CD4-positive, CD25-positive, alpha-beta regulatory T cell (primary cell): ENCODE data around the gene MAFF. TPM values are rescaled to one million over a fixed set of nuclear protein-coding genes. Genes with fewer than 3 reads are reported as not detected.
A peak's percentile ranks its signal among the peaks of the same experiment; 100 is the strongest.

ENCODE experiments used
- ATAC-seq, 2 donors: fragments of 150-1000 bp; cut with Tn5 transposase; one replicate each; pipeline ENCODE4 v1.10.0; 2021; ENCODE audit warnings: low read depth in 2 of 2, moderate number of reproducible peaks in 2 of 2, moderate library complexity in 1 of 2
- DNase-seq, 3 donors: peaks; one replicate each; pipeline versions ENCODE4 v3.0.0 to v3.0.0-alpha.2; 2012 to 2022; ENCODE audit warnings: mixed read lengths in 1 of 3
- H3K27ac ChIP-seq: one replicate; pipeline ENCODE4 v1.7.0; 2013; ENCODE audit warnings: mild to moderate bottlenecking, low read length; ENCODE audit not compliant: insufficient read depth, poor library complexity, severe bottlenecking
- H3K27me3 ChIP-seq: one replicate; pipeline ENCODE4 v1.7.0; 2013; ENCODE audit warnings: low read length; ENCODE audit not compliant: control insufficient read depth, insufficient read depth
- H3K36me3 ChIP-seq: one replicate; pipeline ENCODE4 v1.7.0; 2013; ENCODE audit warnings: mild to moderate bottlenecking, low read length, moderate library complexity; ENCODE audit not compliant: control insufficient read depth, insufficient read depth
- H3K4me1 ChIP-seq: 2 replicates; pipeline ENCODE4 v1.7.0; 2013; ENCODE audit warnings: mild to moderate bottlenecking, low read length; ENCODE audit not compliant: insufficient read depth, control insufficient read depth, poor library complexity, severe bottlenecking
- H3K4me3 ChIP-seq: one replicate; pipeline ENCODE4 v1.7.0; 2013; ENCODE audit warnings: low read depth, mild to moderate bottlenecking, low read length, moderate library complexity
- H3K9me3 ChIP-seq, 2 experiments: 1 replicate in 1 of 2; 2 replicates in 1 of 2; pipeline ENCODE4 v1.7.0; 2013; ENCODE audit warnings: low read length in 2 of 2, mild to moderate bottlenecking in 1 of 2, moderate library complexity in 1 of 2; ENCODE audit not compliant: control insufficient read depth in 2 of 2
- H3K27ac Mint-ChIP-seq, 3 donors: one replicate each; pipeline ENCODE4 v1.8.0; 2020 to 2022; ENCODE audit warnings: mild to moderate bottlenecking in 3 of 3, mixed read lengths in 3 of 3, moderate library complexity in 2 of 3
- H3K27me3 Mint-ChIP-seq: one replicate; pipeline ENCODE4 v1.8.0; 2022; ENCODE audit warnings: mild to moderate bottlenecking, mixed read lengths
- H3K36me3 Mint-ChIP-seq: one replicate; pipeline ENCODE4 v1.8.0; 2020; ENCODE audit warnings: mixed read lengths
- H3K4me1 Mint-ChIP-seq, 4 donors: one replicate each; pipeline ENCODE4 v1.8.0; 2020 to 2022; ENCODE audit warnings: mixed read lengths in 4 of 4, mild to moderate bottlenecking in 1 of 4
- H3K4me3 Mint-ChIP-seq, 4 donors: one replicate each; pipeline ENCODE4 v1.8.0; 2020 to 2022; ENCODE audit warnings: mild to moderate bottlenecking in 4 of 4, mixed read lengths in 4 of 4, moderate library complexity in 3 of 4
- H3K9me3 Mint-ChIP-seq, 7 donors: one replicate each; pipeline ENCODE4 v1.8.0; 2020 to 2022; ENCODE audit warnings: mixed read lengths in 7 of 7, mild to moderate bottlenecking in 3 of 7, moderate library complexity in 2 of 7
- polyA plus RNA-seq, 4 donors: library from polyadenylated mRNA; unstranded; fragments of 300-500 nt; fragmentation: Illumina TruSeq; gene quantifications; one replicate each; pipeline ENCODE4 v1.2.3, GENCODE V29; 2021
- total RNA-seq: library from RNA; stranded (reverse); gene quantifications from one replicate; pipeline ENCODE4 v1.2.3, GENCODE V29; 2022

Gene MAFF
- total and polyA plus RNA-seq, 5 donors from 2014 or later: 1.4 to 39.4 (median 2.1) TPM

- Mint-ChIP-seq H3K36me3 (no peaks in the 10 kb centered on the region), H3K27me3 (no peaks in the 10 kb centered on the region), H3K9me3 (peaks cover 0 to 2% (median 0%) of the 10 kb centered on the region in 7 donors), H3K27ac (peak overlapping the region; percentile 98), H3K4me3 (peak overlapping the region; percentile 88 to 99 (median 96)), H3K4me1 (peaks cover 19 to 55% (median 35%) of the 10 kb centered on the region in 4 donors)
- Histone ChIP-seq H3K27ac (peak overlapping the region; percentile 88), H3K27me3 (no peaks in the 10 kb centered on the region), H3K4me3 (peak overlapping the region; percentile 82), H3K36me3 (no peaks in the 10 kb centered on the region), H3K9me3 (no peaks in the 10 kb centered on the region), H3K4me1 (peaks cover 29% of the 10 kb centered on the region)
- DNase-seq (peak; percentile 21 to 79 (median 56)), ATAC-seq (peak; percentile 19 to 20)
These were observed 20.8 kb upstream of the MAFF start for GRCh38 chr22:38180841-38181452.

- peaks cover 6% of the 10 kb centered on the region for H3K27me3 Mint-ChIP-seq
- ATAC-seq: peak; percentile 93 to 94
These were observed 20.2 kb upstream of the MAFF start, which contains the start of gene PLA2G6 for GRCh38 chr22:38181453-38182200. PLA2G6 (minus strand) TSS chr22:38181830; CDS start chr22:38169426, 12,404 bp downstream.

GRCh38 chr22:38184788-38185187 lies 17.0 kb upstream of the MAFF start:
- H3K4me1 ChIP-seq: peaks cover 16% of the 10 kb centered on the region
- no peak overlapping the region for H3K27ac Mint-ChIP-seq

More at GRCh38 chr22:38181453-38182200, 20.2 kb upstream of the MAFF start, which contains the start of gene PLA2G6:
- peaks cover 0 to 2% (median 0%) of the 10 kb centered on the region in 7 donors for H3K9me3 Mint-ChIP-seq
- peaks cover 23% of the 10 kb centered on the region for H3K4me1 ChIP-seq
- H3K36me3 ChIP-seq: no peaks in the 10 kb centered on the region
- no peaks in the 10 kb centered on the region for H3K36me3 Mint-ChIP-seq
- H3K27ac ChIP-seq: peak within 1 kb of the TSS; percentile 88
- DNase-seq: peak; percentile 93 to 98 (median 93)
- H3K27me3 ChIP-seq: no peaks in the 10 kb centered on the region
- H3K4me3 Mint-ChIP-seq: peak within 1 kb of the TSS; percentile 88 to 99 (median 96)
- peak within 1 kb of the TSS; percentile 82 for H3K4me3 ChIP-seq
- H3K9me3 ChIP-seq: no peaks in the 10 kb centered on the region
- H3K4me1 Mint-ChIP-seq: peaks cover 19 to 49% (median 31%) of the 10 kb centered on the region in 4 donors
- H3K27ac Mint-ChIP-seq: peak within 1 kb of the TSS; percentile 98

GRCh38 chr22:38186429-38186828 lies 15.4 kb upstream of the MAFF start:
- Histone ChIP-seq H3K27me3 (no peaks in the 10 kb centered on the region), H3K4me1 (no peaks in the 10 kb centered on the region), H3K9me3 (no peaks in the 10 kb centered on the region), H3K36me3 (no peaks in the 10 kb centered on the region), H3K27ac (no peak overlapping the region), H3K4me3 (no peak overlapping the region)
- ATAC-seq (no peak), DNase-seq (no peak)
- H3K4me3 Mint-ChIP-seq: peak overlapping the region in 1 of 4 donors; percentile 26
- peaks cover 19% of the 10 kb centered on the region for H3K27me3 Mint-ChIP-seq
- H3K4me1 Mint-ChIP-seq: peaks cover 2 to 13% (median 6%) of the 10 kb centered on the region in 4 donors
- H3K36me3 Mint-ChIP-seq: no peaks in the 10 kb centered on the region
- H3K27ac Mint-ChIP-seq: no peak overlapping the region
- no peaks in the 10 kb centered on the region for H3K9me3 Mint-ChIP-seq

More at GRCh38 chr22:38184788-38185187, 17.0 kb upstream of the MAFF start:
- H3K4me3 ChIP-seq: no peak overlapping the region
- no peaks in the 10 kb centered on the region for H3K27me3 ChIP-seq
- Mint-ChIP-seq H3K36me3 (no peaks in the 10 kb centered on the region), H3K27me3 (peaks cover 19% of the 10 kb centered on the region), H3K9me3 (no peaks in the 10 kb centered on the region), H3K4me3 (peak overlapping the region in 1 of 4 donors; percentile 37), H3K4me1 (peaks cover 13 to 28% (median 22%) of the 10 kb centered on the region in 4 donors)
- DNase-seq (no peak), ATAC-seq (no peak)
- no peak overlapping the region for H3K27ac ChIP-seq
- no peaks in the 10 kb centered on the region for H3K9me3 ChIP-seq
- no peaks in the 10 kb centered on the region for H3K36me3 ChIP-seq

- H3K27me3 ChIP-seq: no peaks in the 10 kb centered on the region
- H3K9me3 Mint-ChIP-seq: no peaks in the 10 kb centered on the region
- no peaks in the 10 kb centered on the region for H3K36me3 Mint-ChIP-seq
- no peak overlapping the region for H3K4me3 ChIP-seq
- no peaks in the 10 kb centered on the region for H3K9me3 ChIP-seq
- ATAC-seq (no peak), DNase-seq (no peak)
- no peaks in the 10 kb centered on the region for H3K4me1 ChIP-seq
- H3K27ac Mint-ChIP-seq: peak overlapping the region in 1 of 3 donors; percentile 67
- H3K4me1 Mint-ChIP-seq: peaks cover 0 to 6% (median under 1%) of the 10 kb centered on the region in 4 donors
- peak overlapping the region in 2 of 4 donors; percentile 32 to 73 for H3K4me3 Mint-ChIP-seq
- no peak overlapping the region for H3K27ac ChIP-seq
- H3K27me3 Mint-ChIP-seq: peaks cover 19% of the 10 kb centered on the region
- H3K36me3 ChIP-seq: no peaks in the 10 kb centered on the region
These were observed 14.2 kb upstream of the MAFF start for GRCh38 chr22:38187413-38188212.

- no peak overlapping the region for H3K4me3 Mint-ChIP-seq
These were observed 12.7 kb upstream of the MAFF start for GRCh38 chr22:38189104-38189503.

GRCh38 chr22:38190581-38190980 lies 11.2 kb upstream of the MAFF start:
- DNase-seq: no peak
- no peaks in the 10 kb centered on the region for H3K36me3 Mint-ChIP-seq
- ATAC-seq: no peak
- no peaks in the 10 kb centered on the region for H3K36me3 ChIP-seq
- peaks cover 27% of the 10 kb centered on the region for H3K27me3 Mint-ChIP-seq
- no peak overlapping the region for H3K4me3 ChIP-seq
- H3K4me1 Mint-ChIP-seq: peaks cover 0 to 5% (median under 1%) of the 10 kb centered on the region in 4 donors
- no peak overlapping the region for H3K27ac Mint-ChIP-seq
- no peak overlapping the region for H3K27ac ChIP-seq
- no peaks in the 10 kb centered on the region for H3K4me1 ChIP-seq
- H3K4me3 Mint-ChIP-seq: no peak overlapping the region
- no peaks in the 10 kb centered on the region for H3K27me3 ChIP-seq
- H3K9me3 Mint-ChIP-seq: peaks cover 0 to 2% (median 0%) of the 10 kb centered on the region in 7 donors
- no peaks in the 10 kb centered on the region for H3K9me3 ChIP-seq

More at GRCh38 chr22:38189104-38189503, 12.7 kb upstream of the MAFF start:
- H3K4me3 ChIP-seq: no peak overlapping the region
- DNase-seq: no peak
- no peaks in the 10 kb centered on the region for H3K4me1 ChIP-seq
- no peaks in the 10 kb centered on the region for H3K9me3 ChIP-seq
- H3K36me3 ChIP-seq: no peaks in the 10 kb centered on the region
- H3K27me3 ChIP-seq: no peaks in the 10 kb centered on the region
- Mint-ChIP-seq H3K36me3 (no peaks in the 10 kb centered on the region), H3K27ac (no peak overlapping the region), H3K4me1 (peaks cover 0 to 6% (median 0%) of the 10 kb centered on the region in 4 donors), H3K27me3 (peaks cover 27% of the 10 kb centered on the region), H3K9me3 (no peaks in the 10 kb centered on the region)
- no peak overlapping the region for H3K27ac ChIP-seq
- no peak for ATAC-seq
